A549 (cell line): ENCODE results near the gene IFFO2. TPM values are rescaled to one million over a fixed set of nuclear protein-coding genes. Genes with fewer than 3 reads are reported as not detected.
"Not testable (repeated sequence)": the region's sequence is repeated elsewhere in the genome, so short reads cannot be mapped to it uniquely, and the experiment has no call there.

Experiments used
- ATAC-seq, 2 experiments: fragments of 200-7000 bp in 1 of 2; fragments of >200 bp in 1 of 2; cut with Nextera tagmentation in 1 of 2; cut with Tn5 transposase in 1 of 2; 3 replicates each; pipeline versions ENCODE4 v1.8.0 to v1.9.1; 2018 to 2020; ENCODE audit warnings: mild to moderate bottlenecking in 1 of 2, moderate library complexity in 1 of 2
- CTCF ChIA-PET: fragments of 300-600 bp; sonication (Branson Sonifier 250); formaldehyde crosslinking; extraction: SDS; loops from one replicate; lab custom pipeline; 2021; ENCODE audit warnings: antibody characterized with exemption, inconsistent platforms; lab: Yijun Ruan, JAX
- POLR2A ChIA-PET: fragments of 350-600 bp; formaldehyde crosslinking; extraction: SDS; loops from one replicate; lab custom pipeline; 2021; ENCODE audit warnings: antibody characterized with exemption, inconsistent platforms; lab: Yijun Ruan, JAX
- DNase-seq, 2 experiments: peaks; one replicate each; pipeline versions ENCODE4 v3.0.0 to v3.0.0-alpha.2; 2011 to 2016; ENCODE audit warnings: low read depth in 1 of 2, low spot score in 1 of 2
- FAIRE-seq: peaks from 2 replicates; lab custom pipeline; 2011; peaks lifted over from hg19 to GRCh38; lab: Jason Lieb, UNC
- H3K27ac ChIP-seq, 2 experiments: fragments of >200 bp; sonication (Bioruptor Twin); formaldehyde crosslinking; 3 replicates each; pipeline ENCODE4 v1.5.1; 2016 to 2017
- H3K4me1 ChIP-seq: fragments of >200 bp; sonication (Bioruptor Twin); formaldehyde crosslinking; 3 replicates; pipeline ENCODE4 v1.6.1; 2016
- H3K4me2 ChIP-seq: fragments of >200 bp; sonication (Bioruptor Twin); formaldehyde crosslinking; 3 replicates; pipeline ENCODE4 v1.6.1; 2016
- H3K4me3 ChIP-seq: fragments of >200 bp; sonication (Bioruptor Twin); formaldehyde crosslinking; 3 replicates; pipeline ENCODE4 v1.5.1; 2016
- H3K9me3 ChIP-seq: fragments of >200 bp; sonication (Bioruptor Twin); formaldehyde crosslinking; 3 replicates; pipeline ENCODE4 v1.6.1; 2016
- CEBPB ChIP-seq, 2 experiments: fragments of >200 bp in 1 of 2; sonication (Bioruptor Twin) in 1 of 2; formaldehyde crosslinking in 1 of 2; IDR thresholded peaks; 2 replicates each; pipeline ENCODE4 v1.6.1; 2012 to 2016
- CHD2 ChIP-seq: fragments of 150-350 bp; IDR thresholded peaks from 2 replicates; pipeline ENCODE4 v1.6.1; 2014; ENCODE audit warnings: low read length; ENCODE audit not compliant: partially characterized antibody
- CTCF ChIP-seq: fragments of >200 bp; sonication (Bioruptor Twin); formaldehyde crosslinking; IDR thresholded peaks from 3 replicates; pipeline ENCODE4 v1.5.1; 2016
- EHMT2 ChIP-seq: fragments of 200-600 bp; sonication (generic); IDR thresholded peaks from 2 replicates; pipeline ENCODE4 v1.6.1; 2016; ENCODE audit warnings: antibody characterized with exemption, low read depth, mild to moderate bottlenecking, moderate library complexity
- ESRRA ChIP-seq: fragments of 150-350 bp; IDR thresholded peaks from 2 replicates; pipeline ENCODE4 v1.6.1; 2014; ENCODE audit warnings: mild to moderate bottlenecking, low read length, borderline replicate concordance
- FOSL2 ChIP-seq, 2 experiments: fragments of 450-650 bp in 1 of 2; fragments of >200 bp in 1 of 2; sonication (Bioruptor Twin) in 1 of 2; formaldehyde crosslinking; IDR thresholded peaks; 2 replicates each; pipeline versions ENCODE4 v1.5.0 to v1.6.1; 2016 to 2020; ENCODE audit warnings: mild to moderate bottlenecking in 1 of 2, moderate library complexity in 1 of 2
- FOXS1 ChIP-seq: fragments of 250-450 bp; sonication (Bioruptor Pico); IDR thresholded peaks from 2 replicates; pipeline ENCODE4 v1.5.0; 2020; ENCODE audit warnings: mild to moderate bottlenecking, moderate library complexity
- GATA3 ChIP-seq: IDR thresholded peaks from 2 replicates; pipeline ENCODE4 v1.6.1; 2012; ENCODE audit warnings: borderline replicate concordance
- HEYL ChIP-seq: fragments of 250-450 bp; sonication (Bioruptor Pico); IDR thresholded peaks from 2 replicates; pipeline ENCODE4 v1.8.0; 2021; ENCODE audit warnings: mild to moderate bottlenecking, moderate library complexity
- HOXA7 ChIP-seq: fragments of 250-450 bp; sonication (Bioruptor Pico); IDR thresholded peaks from 2 replicates; pipeline ENCODE4 v1.5.0; 2020; ENCODE audit warnings: mild to moderate bottlenecking, moderate library complexity
- JUN ChIP-seq, 2 experiments: fragments of >200 bp; sonication (Bioruptor Twin); formaldehyde crosslinking; IDR thresholded peaks; 2 replicates in 1 of 2; 3 replicates in 1 of 2; pipeline ENCODE4 v1.6.1; 2016 to 2017
- JUNB ChIP-seq: fragments of >200 bp; sonication (Bioruptor Twin); formaldehyde crosslinking; IDR thresholded peaks from 2 replicates; pipeline ENCODE4 v1.6.1; 2016
- KDM1A ChIP-seq: fragments of 200-600 bp; sonication (generic); IDR thresholded peaks from 2 replicates; pipeline ENCODE4 v1.6.1; 2016; ENCODE audit warnings: low read depth, mild to moderate bottlenecking
- KDM5A ChIP-seq: fragments of 200-600 bp; sonication (generic); IDR thresholded peaks from 2 replicates; pipeline ENCODE4 v1.6.1; 2016; ENCODE audit warnings: antibody characterized with exemption, mild to moderate bottlenecking
- MAX ChIP-seq: IDR thresholded peaks from 2 replicates; pipeline ENCODE4 v1.6.1; 2012
- MYC ChIP-seq: IDR thresholded peaks from 2 replicates; pipeline ENCODE4 v1.6.1; 2012; ENCODE audit warnings: mild to moderate bottlenecking, inconsistent platforms, low read length, improper control_type of control experiment, borderline replicate concordance
- NPAS2 ChIP-seq: fragments of 250-450 bp; sonication (Bioruptor Pico); IDR thresholded peaks from 2 replicates; pipeline ENCODE4 v1.8.0; 2022; ENCODE audit warnings: mild to moderate bottlenecking, moderate library complexity, borderline replicate concordance
- NR3C1 ChIP-seq: fragments of >200 bp; sonication (Bioruptor Twin); formaldehyde crosslinking; IDR thresholded peaks from 3 replicates; pipeline ENCODE4 v1.6.1; 2017
- POLR2AphosphoS2 ChIP-seq: conservative IDR thresholded peaks from 2 replicates; pipeline ENCODE4 v1.6.1; 2012; ENCODE audit warnings: low read length, improper control_type of control experiment, inconsistent platforms
- RAD21 ChIP-seq, 2 experiments: fragments of >200 bp in 1 of 2; sonication (Bioruptor Twin) in 1 of 2; formaldehyde crosslinking in 1 of 2; IDR thresholded peaks in 1 of 2; conservative IDR thresholded peaks in 1 of 2; 2 replicates in 1 of 2; 3 replicates in 1 of 2; pipeline ENCODE4 v1.6.1; 2012 to 2018; ENCODE audit warnings: inconsistent platforms in 1 of 2
- RCOR1 ChIP-seq: fragments of 150-350 bp; IDR thresholded peaks from 2 replicates; pipeline ENCODE4 v1.6.1; 2014; ENCODE audit warnings: antibody characterized with exemption, low read length, low read depth
- SREBF2 ChIP-seq: fragments of 450-650 bp; IDR thresholded peaks from 2 replicates; pipeline ENCODE4 v1.6.1; 2014; ENCODE audit warnings: mild to moderate bottlenecking, moderate library complexity
- TP53 ChIP-seq: fragments of 250-450 bp; sonication (Bioruptor Pico); IDR thresholded peaks from 2 replicates; pipeline ENCODE4 v1.5.0; 2021; ENCODE audit warnings: mild to moderate bottlenecking, moderate library complexity
- ZSCAN20 ChIP-seq: fragments of 250-450 bp; sonication (Bioruptor Pico); IDR thresholded peaks from 2 replicates; pipeline ENCODE4 v1.8.0; 2022; ENCODE audit warnings: mild to moderate bottlenecking, moderate library complexity
- WGBS: methylation state at CpG from one replicate; pipeline ENCODE4 v1.1.6; 2017; ENCODE audit errors: missing lambda C conversion rate; 5-methylcytosine and 5-hydroxymethylcytosine counted together
- polyA plus RNA-seq, 4 experiments: library from polyadenylated mRNA; depleted of rRNA in 3 of 4; stranded (reverse); fragments of >200 nt; fragmentation: RNase III in 1 of 4; extraction: RNeasy Plus Mini Kit Qiagen cat#74134 plus additional on column Dnase treatment in 1 of 4; gene quantifications; 2 replicates in 3 of 4; 3 replicates in 1 of 4; pipeline ENCODE4 v1.2.3, GENCODE V29; 2011 to 2017
- TF ChIP-seq, protein P1 (sequence below): fragments of >200 bp; sonication (Bioruptor Twin); formaldehyde crosslinking; IDR thresholded peaks from 2 replicates; pipeline ENCODE4 v1.6.1; 2016
- TF ChIP-seq, protein P2 (sequence below): IDR thresholded peaks from 2 replicates; pipeline ENCODE4 v1.6.1; 2012; ENCODE audit warnings: low read depth, borderline replicate concordance

IFFO2 gene
- polyA plus RNA-seq, 2 of the 4 experiments (the other 2 are of a cell fraction) = 24.3 to 53.9 TPM

DNA sequence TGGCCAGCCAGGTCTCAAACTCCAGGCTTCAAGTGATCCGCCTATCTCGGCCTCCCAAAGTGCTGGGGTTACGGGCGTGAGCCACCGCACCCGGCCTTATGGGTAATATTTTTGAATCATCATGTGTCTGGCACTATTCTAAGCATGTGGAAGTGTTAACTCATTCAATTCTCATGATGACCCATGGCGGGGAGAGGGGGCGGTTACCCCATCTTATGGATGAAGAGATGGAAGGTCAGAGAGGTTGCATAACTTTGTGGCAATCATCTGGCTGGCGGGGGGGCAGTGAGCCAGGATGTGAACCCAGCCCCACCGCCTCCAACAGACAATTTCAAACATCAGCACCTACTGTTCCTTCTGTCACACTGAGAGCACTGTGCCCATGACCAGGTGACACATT, 85.5 kb downstream of the IFFO2 start:
- WGBS = 86% methylated on average over 10 of the region's 10 CpGs
- ATAC-seq (no peak), DNase-seq (no peak), FAIRE-seq (no peak)
- H3K4me3 ChIP-seq = no peak overlapping the region
- no peak for TF ChIP-seq CHD2
- TF ChIP-seq MYC = no peak
- TF ChIP-seq FOSL2 (IDR thresholded peaks at IDR 0.05) = no peak
- TF ChIP-seq FOSL2 (CRISPR knock-in tag; IDR thresholded peaks at IDR 0.05) = no peak
- TF ChIP-seq KDM1A = no peak
- no peak for TF ChIP-seq ZSCAN20 (CRISPR knock-in tag)
- TF ChIP-seq SREBF2 = no peak
- no peak for TF ChIP-seq NPAS2 (CRISPR knock-in tag)
- TF ChIP-seq HOXA7 (CRISPR knock-in tag) = no peak
- TF ChIP-seq CEBPB (IDR thresholded peaks at IDR 0.05) = no peak
- TF ChIP-seq, protein P1, sequence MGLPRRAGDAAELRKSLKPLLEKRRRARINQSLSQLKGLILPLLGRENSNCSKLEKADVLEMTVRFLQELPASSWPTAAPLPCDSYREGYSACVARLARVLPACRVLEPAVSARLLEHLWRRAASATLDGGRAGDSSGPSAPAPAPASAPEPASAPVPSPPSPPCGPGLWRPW = no peak
- TF ChIP-seq HEYL (CRISPR knock-in tag) = no peak
- TF ChIP-seq NR3C1 = no peak
- no peak for TF ChIP-seq FOXS1 (CRISPR knock-in tag)
- ChIA-PET CTCF (interaction anchor here (9.6 kb wide), 1 partner anchor 274 kb away, joined by 73 read pairs; no protein-coding TSS in a partner anchor), POLR2A (no interaction called here)
- H3K9me3 ChIP-seq = no peaks in the 10 kb centered on the region
- H3K27ac ChIP-seq = no peak overlapping the region
- no peak overlapping the region for H3K4me2 ChIP-seq
- no peaks in the 10 kb centered on the region for H3K4me1 ChIP-seq

GRCh38 chr1:18870595-18870865, 85.9 kb downstream of the IFFO2 start:
- H3K4me2 ChIP-seq, H3K4me3 ChIP-seq, H3K27ac ChIP-seq, H3K9me3 ChIP-seq, ATAC-seq, H3K4me1 ChIP-seq, FAIRE-seq, POLR2A ChIA-PET, CTCF ChIA-PET, DNase-seq: not testable (repeated sequence)
- WGBS = 79% methylated on average over 3 of the region's 3 CpGs

GRCh38 chr1:18869847-18870594, 86.5 kb downstream of the IFFO2 start:
- Histone ChIP-seq H3K9me3 (no peaks in the 10 kb centered on the region), H3K4me1 (no peaks in the 10 kb centered on the region), H3K27ac (no peak overlapping the region), H3K4me2 (no peak overlapping the region), H3K4me3 (no peak overlapping the region)
- TF ChIP-seq TP53 (CRISPR knock-in tag) (no peak), JUN (IDR thresholded peaks at IDR 0.05) (no peak), CTCF (no peak), RAD21 (conservative IDR thresholded peaks at IDR 0.05 in 1 of 2, IDR thresholded peaks at IDR 0.05 in 1 of 2) (no peak), MAX (no peak), RCOR1 (no peak), CHD2 (no peak), GATA3 (no peak), JUNB (no peak), ESRRA (no peak), NPAS2 (CRISPR knock-in tag) (no peak), FOXS1 (CRISPR knock-in tag) (no peak), KDM5A (no peak), MYC (no peak), EHMT2 (no peak), POLR2AphosphoS2 (no peak), ZSCAN20 (CRISPR knock-in tag) (no peak)
- TF ChIP-seq, protein P2, sequence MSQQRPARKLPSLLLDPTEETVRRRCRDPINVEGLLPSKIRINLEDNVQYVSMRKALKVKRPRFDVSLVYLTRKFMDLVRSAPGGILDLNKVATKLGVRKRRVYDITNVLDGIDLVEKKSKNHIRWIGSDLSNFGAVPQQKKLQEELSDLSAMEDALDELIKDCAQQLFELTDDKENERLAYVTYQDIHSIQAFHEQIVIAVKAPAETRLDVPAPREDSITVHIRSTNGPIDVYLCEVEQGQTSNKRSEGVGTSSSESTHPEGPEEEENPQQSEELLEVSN = no peak
- ChIA-PET CTCF (interaction anchor here (0.7 to 1.4 kb wide), 2 partner anchors 15 to 175 kb away, joined by 3 to 4 read pairs; no protein-coding TSS in a partner anchor), POLR2A (no interaction called here)
- WGBS = 78% methylated on average over 8 of the region's 9 CpGs
- no peak for ATAC-seq
- no peak for DNase-seq
- no peak for FAIRE-seq
